T-cell (primary cell): ENCODE results near the gene CNKSR3. TPM values are rescaled to one million over a fixed set of nuclear protein-coding genes. Genes with fewer than 3 reads are reported as not detected.

Experiments used
- ATAC-seq, 4 experiments: fragments of 200-7000 bp in 3 of 4; fragments of 150-1000 bp in 1 of 4; cut with Tn5 transposase; replicated peaks in 1 of 4; 1 replicate in 3 of 4; 2 replicates in 1 of 4; pipeline ENCODE4 v1.10.0; 2021; ENCODE audit warnings: moderate library complexity in 3 of 4, mild to moderate bottlenecking in 2 of 4, moderate number of reproducible peaks in 1 of 4
- CTCF ChIA-PET, 2 donors: fragments of 300-600 bp; sonication (Branson Sonifier 250); formaldehyde crosslinking; loops; one replicate each; lab custom pipeline; 2022; ENCODE audit warnings: antibody characterized with exemption in 2 of 2; lab: Charles Lee
- POLR2A ChIA-PET, 2 donors: fragments of 300-600 bp; sonication (Branson Sonifier 250); formaldehyde crosslinking; loops; one replicate each; lab custom pipeline; 2022; ENCODE audit warnings: antibody characterized with exemption in 2 of 2; lab: Charles Lee
- DNase-seq, 35 experiments: peaks; one replicate each; pipeline versions ENCODE4 v3.0.0 to v3.0.0-alpha.2; 2013 to 2023
- H3K27ac ChIP-seq: one replicate; pipeline ENCODE4 v1.5.1; 2013; ENCODE audit warnings: low read length
- H3K27me3 ChIP-seq, 2 experiments: replicated peaks in 1 of 2; 1 replicate in 1 of 2; 2 replicates in 1 of 2; pipeline versions ENCODE4 v1.6.1 to v1.7.0; 2013; ENCODE audit warnings: low read length in 1 of 2, mixed read lengths in 1 of 2; ENCODE audit not compliant: control insufficient read depth in 2 of 2, insufficient read depth in 2 of 2; ENCODE audit errors: extremely low read depth in 1 of 2
- H3K36me3 ChIP-seq, 2 donors: 1 replicate in 1 of 2; 2 replicates in 1 of 2; pipeline versions ENCODE4 v1.6.1 to v1.7.0; 2013; ENCODE audit warnings: low read length in 1 of 2; ENCODE audit not compliant: control insufficient read depth in 2 of 2, insufficient read depth in 1 of 2; ENCODE audit errors: extremely low read depth in 1 of 2
- H3K4me1 ChIP-seq, 2 experiments: 1 replicate in 1 of 2; 2 replicates in 1 of 2; pipeline versions ENCODE4 v1.6.1 to v1.7.0; 2013; ENCODE audit warnings: low read length in 2 of 2, mixed read lengths in 1 of 2; ENCODE audit not compliant: insufficient read depth in 2 of 2, control insufficient read depth in 1 of 2; ENCODE audit errors: extremely low read depth in 1 of 2
- H3K4me3 ChIP-seq, 2 donors: 1 replicate in 1 of 2; 2 replicates in 1 of 2; pipeline versions ENCODE4 v1.5.1 to v1.7.0; 2013; ENCODE audit warnings: mild to moderate bottlenecking in 2 of 2, low read length in 1 of 2, moderate library complexity in 1 of 2; ENCODE audit not compliant: control insufficient read depth in 1 of 2; ENCODE audit errors: extremely low read depth in 1 of 2
- H3K9me3 ChIP-seq: 2 replicates; pipeline ENCODE4 v1.7.0; 2013
- H3K27ac Mint-ChIP-seq, 2 donors: one replicate each; pipeline ENCODE4 v1.8.0; 2020 to 2021; ENCODE audit warnings: mild to moderate bottlenecking in 2 of 2, mixed read lengths in 2 of 2
- H3K27me3 Mint-ChIP-seq, 2 donors: one replicate each; pipeline ENCODE4 v1.8.0; 2021 to 2022; ENCODE audit warnings: mixed read lengths in 2 of 2
- H3K36me3 Mint-ChIP-seq: one replicate; pipeline ENCODE4 v1.8.0; 2021; ENCODE audit warnings: mixed read lengths
- H3K4me1 Mint-ChIP-seq, 3 donors: one replicate each; pipeline ENCODE4 v1.8.0; 2020 to 2022; ENCODE audit warnings: mixed read lengths in 3 of 3, mild to moderate bottlenecking in 1 of 3
- H3K4me3 Mint-ChIP-seq, 3 donors: one replicate each; pipeline ENCODE4 v1.8.0; 2020 to 2022; ENCODE audit warnings: mild to moderate bottlenecking in 3 of 3, mixed read lengths in 3 of 3, moderate library complexity in 3 of 3
- H3K9me3 Mint-ChIP-seq, 3 donors: one replicate each; pipeline ENCODE4 v1.8.0; 2020 to 2022; ENCODE audit warnings: mixed read lengths in 3 of 3
- WGBS: methylation state at CpG from one replicate; pipeline ENCODE4 v1.1.5; 2013; ENCODE audit warnings: missing lambda C conversion rate; ENCODE audit not compliant: insufficient coverage; 5-methylcytosine and 5-hydroxymethylcytosine counted together
- total RNA-seq, 35 experiments: library from RNA in 6 of 35; stranded (reverse) in 6 of 35; fragments of 120-200 nt in 1 of 35; gene quantifications; one replicate each; pipeline versions ENCODE4 v1.2.1 to v1.2.4 and lab custom pipeline; 2013 to 2026

CNKSR3 gene
- total RNA-seq, 5 donors from 2014 or later (not counting 1 experiment from before 2014, with no cell fraction given) = 0.05 to 0.35 (median 0.20) TPM

DNA sequence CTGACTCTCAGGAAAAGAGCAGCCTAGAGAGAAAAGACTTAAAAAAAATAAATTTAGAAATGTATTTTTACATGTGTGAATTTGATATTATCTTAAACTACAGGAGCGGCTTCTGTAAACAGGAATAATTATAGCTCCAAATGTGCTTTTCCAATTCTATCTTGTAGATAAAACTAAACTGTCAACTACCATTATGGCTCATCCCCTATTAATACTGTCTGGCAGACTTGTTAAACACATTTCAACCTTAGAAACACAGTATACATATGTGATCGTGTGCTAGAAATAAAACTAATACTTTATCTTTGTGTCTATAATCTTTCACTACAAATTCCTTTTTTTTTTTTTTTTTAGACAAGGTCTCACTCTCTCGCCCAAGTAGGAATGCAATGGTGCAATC, 75.8 kb downstream of the CNKSR3 start:
- no peaks in the 10 kb centered on the region for H3K36me3 Mint-ChIP-seq
- Histone ChIP-seq H3K36me3 (no peaks in the 10 kb centered on the region), H3K27me3 (peaks cover 0 to 11% of the 10 kb centered on the region in 2 experiments), H3K9me3 (no peaks in the 10 kb centered on the region), H3K4me3 (no peak overlapping the region), H3K27ac (no peak overlapping the region), H3K4me1 (no peaks in the 10 kb centered on the region)
- 60% methylated on average over 1 of the region's 3 CpGs for WGBS
- POLR2A ChIA-PET = no interaction called here
- DNase-seq (no peak), ATAC-seq (no peak)
- no peak overlapping the region for H3K27ac Mint-ChIP-seq
- peaks cover 3 to 4% of the 10 kb centered on the region in 2 donors for H3K27me3 Mint-ChIP-seq
- no peaks in the 10 kb centered on the region for H3K4me1 Mint-ChIP-seq
- CTCF ChIA-PET = interaction anchor here in 1 of 2 donors (0.7 kb wide), 1 partner anchor 428 kb away, joined by 3 read pairs; no protein-coding TSS in a partner anchor
- peaks cover 0 to 10% (median 6%) of the 10 kb centered on the region in 3 donors for H3K9me3 Mint-ChIP-seq
- H3K4me3 Mint-ChIP-seq = no peak overlapping the region

GRCh38 chr6:154433477-154434241, 76.8 kb downstream of the CNKSR3 start:
- no peaks in the 10 kb centered on the region for H3K36me3 Mint-ChIP-seq
- DNase-seq = no peak
- H3K27me3 ChIP-seq = peaks cover 0 to 7% of the 10 kb centered on the region in 2 experiments
- no peak overlapping the region for H3K27ac ChIP-seq
- H3K4me1 Mint-ChIP-seq = no peaks in the 10 kb centered on the region
- ATAC-seq = no peak
- no peak overlapping the region for H3K4me3 ChIP-seq
- H3K9me3 Mint-ChIP-seq = peaks cover 0 to 10% (median 6%) of the 10 kb centered on the region in 3 donors
- ChIA-PET CTCF (no interaction called here), POLR2A (no interaction called here)
- WGBS = 74% methylated on average over 5 of the region's 8 CpGs
- H3K36me3 ChIP-seq = no peaks in the 10 kb centered on the region
- peaks cover 0 to 3% of the 10 kb centered on the region in 2 donors for H3K27me3 Mint-ChIP-seq
- H3K27ac Mint-ChIP-seq = no peak overlapping the region
- H3K9me3 ChIP-seq = no peaks in the 10 kb centered on the region
- H3K4me1 ChIP-seq = no peaks in the 10 kb centered on the region
- H3K4me3 Mint-ChIP-seq = no peak overlapping the region

DNA sequence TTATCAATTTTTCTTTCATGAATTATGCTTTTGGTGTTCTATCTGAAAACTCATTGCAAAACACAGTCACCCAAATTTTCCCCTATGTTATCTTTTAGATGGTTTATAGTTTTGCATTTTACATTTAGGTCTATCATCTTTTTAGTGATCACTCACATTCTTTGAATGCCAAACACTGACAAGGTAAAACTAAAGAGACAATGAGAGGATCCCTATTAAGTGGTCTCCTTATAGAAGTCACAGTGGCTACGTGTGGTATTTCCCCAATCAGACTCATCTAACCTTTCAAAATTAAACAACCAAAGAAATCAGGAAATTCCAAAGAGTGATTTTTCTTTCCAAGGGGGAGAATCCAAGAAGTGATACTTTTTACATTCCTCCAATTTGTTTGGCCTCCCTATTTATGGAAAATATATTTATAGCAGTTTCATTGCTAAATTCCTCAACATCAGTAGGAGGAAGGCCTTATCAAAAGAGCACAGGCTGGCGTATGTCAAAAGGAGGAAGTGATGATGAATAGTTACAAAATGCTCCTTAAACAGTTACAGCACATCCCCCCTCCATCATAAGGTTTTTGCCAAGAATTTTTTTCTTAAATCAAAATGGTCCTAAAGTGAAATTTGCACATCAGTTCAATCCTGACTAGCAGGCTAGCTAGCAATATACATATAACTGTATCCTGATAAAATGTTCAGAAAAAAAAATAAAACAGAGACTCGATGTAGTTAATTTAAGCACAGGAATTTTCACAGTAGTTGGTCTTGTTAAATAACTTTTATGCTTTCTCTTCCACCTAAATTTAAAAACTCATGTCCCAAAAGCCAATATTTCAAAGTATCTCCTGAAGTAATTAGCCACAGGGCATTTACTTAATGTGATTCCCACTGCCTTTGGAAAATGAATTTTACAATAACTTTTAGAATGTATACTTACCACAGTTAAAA, 77.7 kb downstream of the CNKSR3 start:
- Histone ChIP-seq H3K36me3 (no peaks in the 10 kb centered on the region), H3K4me1 (no peaks in the 10 kb centered on the region), H3K27me3 (peaks cover 0 to 7% of the 10 kb centered on the region in 2 experiments), H3K9me3 (no peaks in the 10 kb centered on the region), H3K27ac (no peak overlapping the region), H3K4me3 (no peak overlapping the region)
- no peaks in the 10 kb centered on the region for H3K36me3 Mint-ChIP-seq
- H3K4me3 Mint-ChIP-seq = no peak overlapping the region
- ATAC-seq = no peak
- no peaks in the 10 kb centered on the region for H3K4me1 Mint-ChIP-seq
- H3K27me3 Mint-ChIP-seq = peaks cover 0 to 3% of the 10 kb centered on the region in 2 donors
- peaks cover 0 to 10% (median 6%) of the 10 kb centered on the region in 3 donors for H3K9me3 Mint-ChIP-seq
- no peak for DNase-seq
- POLR2A ChIA-PET = no interaction called here
- CTCF ChIA-PET = no interaction called here
- H3K27ac Mint-ChIP-seq = no peak overlapping the region
- no CpG with 5 or more reads among the region's 3 CpGs for WGBS

- Mint-ChIP-seq H3K9me3 (peaks cover 0 to 10% (median 6%) of the 10 kb centered on the region in 3 donors), H3K27me3 (no peaks in the 10 kb centered on the region), H3K36me3 (no peaks in the 10 kb centered on the region), H3K4me1 (no peaks in the 10 kb centered on the region), H3K4me3 (no peak overlapping the region), H3K27ac (no peak overlapping the region)
- Histone ChIP-seq H3K4me1 (no peaks in the 10 kb centered on the region), H3K36me3 (no peaks in the 10 kb centered on the region), H3K27ac (no peak overlapping the region), H3K4me3 (no peak overlapping the region), H3K27me3 (peaks cover 0 to 3% of the 10 kb centered on the region in 2 experiments), H3K9me3 (no peaks in the 10 kb centered on the region)
- POLR2A ChIA-PET = interaction anchor here in 1 of 2 donors (0.6 to 0.7 kb wide), 2 partner anchors 771 to 786 kb away, joined by 3 to 4 read pairs; no protein-coding TSS in a partner anchor
- no CpG with 5 or more reads among the region's 1 CpG for WGBS
- DNase-seq (no peak), ATAC-seq (no peak)
- CTCF ChIA-PET = interaction anchor here in 1 of 2 donors (0.7 kb wide), 1 partner anchor 240 kb away, joined by 10 read pairs; no protein-coding TSS in a partner anchor
These were observed 80.0 kb downstream of the CNKSR3 start for GRCh38 chr6:154430481-154430919.

DNA sequence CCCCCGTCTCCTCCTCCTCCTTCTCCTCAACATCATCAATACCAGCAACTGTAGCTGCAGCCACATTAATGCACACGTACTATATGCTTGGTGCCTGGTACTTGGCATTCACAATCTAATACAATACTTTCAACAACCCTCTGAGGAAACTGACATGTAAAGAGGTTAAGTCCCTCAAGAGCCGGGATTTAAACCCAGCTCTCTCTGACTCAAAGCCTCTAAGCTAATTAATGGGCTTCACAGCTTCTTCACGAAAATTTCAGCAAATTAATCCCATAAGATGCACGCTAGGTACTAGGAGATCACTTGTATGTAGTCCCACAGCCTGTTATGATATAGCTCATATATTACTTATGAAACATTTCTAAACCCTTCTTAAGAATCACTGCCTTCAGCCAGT, 80.8 kb downstream of the CNKSR3 start:
- no peak overlapping the region for H3K27ac Mint-ChIP-seq
- Histone ChIP-seq H3K4me3 (no peak overlapping the region), H3K27me3 (no peaks in the 10 kb centered on the region), H3K9me3 (no peaks in the 10 kb centered on the region), H3K36me3 (no peaks in the 10 kb centered on the region), H3K27ac (no peak overlapping the region), H3K4me1 (no peaks in the 10 kb centered on the region)
- ATAC-seq (no peak), DNase-seq (no peak)
- ChIA-PET CTCF (no interaction called here), POLR2A (interaction anchor here in 1 of 2 donors (0.6 kb wide), 1 partner anchor 117 kb away, joined by 5 read pairs; no protein-coding TSS in a partner anchor)
- H3K36me3 Mint-ChIP-seq = no peaks in the 10 kb centered on the region
- no peaks in the 10 kb centered on the region for H3K27me3 Mint-ChIP-seq
- 75% methylated on average over 2 of the region's 5 CpGs for WGBS
- no peak overlapping the region for H3K4me3 Mint-ChIP-seq
- H3K4me1 Mint-ChIP-seq = no peaks in the 10 kb centered on the region
- peaks cover 0 to 10% (median 6%) of the 10 kb centered on the region in 3 donors for H3K9me3 Mint-ChIP-seq

DNA sequence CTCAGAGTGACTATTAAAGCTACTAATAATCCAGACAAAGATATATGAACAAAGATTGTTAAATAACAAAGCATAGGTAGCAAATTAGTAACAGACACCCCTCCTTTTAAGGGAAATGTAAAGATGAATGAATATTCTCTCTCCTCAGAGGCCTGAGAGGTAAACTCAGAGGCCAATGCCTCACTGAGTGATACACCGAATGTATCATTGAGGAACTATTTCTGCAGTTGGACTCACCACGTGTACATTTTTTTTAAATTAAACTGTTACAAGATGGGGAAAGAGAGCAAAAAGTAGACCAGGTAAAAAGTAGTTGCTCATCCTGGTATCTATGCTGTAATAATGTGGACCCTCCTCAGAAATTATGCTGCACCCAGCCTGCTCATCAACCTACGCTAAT, 81.6 kb downstream of the CNKSR3 start:
- no peaks in the 10 kb centered on the region for H3K4me1 Mint-ChIP-seq
- ChIA-PET CTCF (no interaction called here), POLR2A (no interaction called here)
- H3K9me3 Mint-ChIP-seq = peaks cover 0 to 10% (median 6%) of the 10 kb centered on the region in 3 donors
- WGBS = 100% methylated on average over 1 of the region's 3 CpGs
- no peak for DNase-seq
- Histone ChIP-seq H3K4me1 (no peaks in the 10 kb centered on the region), H3K27me3 (no peaks in the 10 kb centered on the region), H3K36me3 (no peaks in the 10 kb centered on the region), H3K4me3 (no peak overlapping the region), H3K27ac (no peak overlapping the region), H3K9me3 (no peaks in the 10 kb centered on the region)
- no peak overlapping the region for H3K27ac Mint-ChIP-seq
- no peaks in the 10 kb centered on the region for H3K36me3 Mint-ChIP-seq
- no peak overlapping the region for H3K4me3 Mint-ChIP-seq
- ATAC-seq = no peak
- H3K27me3 Mint-ChIP-seq = no peaks in the 10 kb centered on the region
